Muscle of back (tissue), 13 donors: ENCODE measurements around the gene XRN1. TPM values are rescaled to one million over a fixed set of nuclear protein-coding genes. Genes with fewer than 3 reads are reported as not detected.
"Not testable (repeated sequence)": the region's sequence is repeated elsewhere in the genome, so short reads cannot be mapped to it uniquely, and the experiment has no call there.

Experiments
- DNase-seq, 3 donors: peaks; one replicate each; pipeline versions ENCODE4 v3.0.0 to v3.0.0-alpha.2; 2013
- long read RNA-seq, 9 donors: transcript quantifications; one replicate each; lab custom pipeline, GENCODE V29; 2026
- polyA plus RNA-seq, 10 donors: library from polyadenylated mRNA; unstranded; fragments of 120-200 nt; gene quantifications; one replicate each; pipeline ENCODE4 v1.2.1, GENCODE V29; 2013; ENCODE audit not compliant: insufficient read length in 10 of 10

The XRN1 gene
- 10 to 100 TPM; 12.9 to 24.5 (median 19.0) TPM for polyA plus RNA-seq
- long read RNA-seq, donor 1 = 0 reads
- long read RNA-seq, donor 2 = 0 reads
- long read RNA-seq, donor 3 = 0 reads
- long read RNA-seq, donor 4, partial matches to known transcripts = 0 of 1 reads
- long read RNA-seq, donor 4, other reads (novel, unspliced or antisense) = 0 of 1 reads
- long read RNA-seq, donor 5, partial matches to known transcripts = 0 of 2 reads
- long read RNA-seq, donor 5, other reads (novel, unspliced or antisense) = 0 of 2 reads
- long read RNA-seq, donor 6 = 0 reads
- long read RNA-seq, donor 7 = 0 reads
- long read RNA-seq, donor 8 = 0 reads
- long read RNA-seq, donor 9 = 0 reads

- peak; percentile 94 to 98 (median 96) for DNase-seq
Measured at GRCh38 chr3:142447852-142448823, at the start of gene XRN1. TSS of gene XRN1 (minus strand) at chr3:142448037. CDS start at chr3:142447944, 93 bp downstream.

- DNase-seq = no peak
Measured at GRCh38 chr3:142495103-142495502, 47.3 kb upstream of the XRN1 start.

GRCh38 chr3:142492184-142492583 lies 44.3 kb upstream of the XRN1 start:
- DNase-seq = no peak

GRCh38 chr3:142489572-142490323 lies 41.9 kb upstream of the XRN1 start:
- DNase-seq = no peak

- no peak for DNase-seq
Measured at GRCh38 chr3:142484912-142485435, 37.1 kb upstream of the XRN1 start.

GRCh38 chr3:142481196-142481595 lies 33.4 kb upstream of the XRN1 start:
- no peak for DNase-seq

GRCh38 chr3:142470826-142471225 lies 23.0 kb upstream of the XRN1 start:
- DNase-seq = no peak

- no peak for DNase-seq
Measured at GRCh38 chr3:142468456-142468855, 20.6 kb upstream of the XRN1 start.

GRCh38 chr3:142467768-142468167 lies 19.9 kb upstream of the XRN1 start:
- no peak for DNase-seq

- no peak for DNase-seq
Measured at GRCh38 chr3:142460689-142461088, 12.9 kb upstream of the XRN1 start.

- DNase-seq = no peak
Measured at GRCh38 chr3:142459929-142460328, 12.1 kb upstream of the XRN1 start.

GRCh38 chr3:142459096-142459495 lies 11.3 kb upstream of the XRN1 start:
- DNase-seq = no peak

- no peak for DNase-seq
Measured at GRCh38 chr3:142450881-142451280, 3.0 kb upstream of the XRN1 start.

- DNase-seq = no peak
Measured at GRCh38 chr3:142450189-142450588, 2.4 kb upstream of the XRN1 start.

- DNase-seq = peak in 1 of 3 donors; percentile 38
Measured at GRCh38 chr3:142447301-142447851, 461 bp downstream of the XRN1 start.

GRCh38 chr3:142445816-142446254 lies 2.0 kb downstream of the XRN1 start:
- DNase-seq = peak in 1 of 3 donors; percentile 3

- no peak for DNase-seq
Measured at GRCh38 chr3:142444343-142444742, 3.5 kb downstream of the XRN1 start.

- not testable (repeated sequence) for DNase-seq
Measured at GRCh38 chr3:142443060-142443459, 4.8 kb downstream of the XRN1 start.

- not testable (repeated sequence) for DNase-seq
Measured at GRCh38 chr3:142439499-142440220, 8.2 kb downstream of the XRN1 start.

- DNase-seq = not testable (repeated sequence)
Measured at GRCh38 chr3:142438096-142438495, 9.7 kb downstream of the XRN1 start.
